ENCODE data around the gene IPO11. TPM values are rescaled to one million over a fixed set of nuclear protein-coding genes. Genes with fewer than 3 reads are reported as not detected.

Gene IPO11
- total and polyA plus RNA-seq, 4 donors, result 4.7 to 20.6 (median 9.0) TPM

DNA sequence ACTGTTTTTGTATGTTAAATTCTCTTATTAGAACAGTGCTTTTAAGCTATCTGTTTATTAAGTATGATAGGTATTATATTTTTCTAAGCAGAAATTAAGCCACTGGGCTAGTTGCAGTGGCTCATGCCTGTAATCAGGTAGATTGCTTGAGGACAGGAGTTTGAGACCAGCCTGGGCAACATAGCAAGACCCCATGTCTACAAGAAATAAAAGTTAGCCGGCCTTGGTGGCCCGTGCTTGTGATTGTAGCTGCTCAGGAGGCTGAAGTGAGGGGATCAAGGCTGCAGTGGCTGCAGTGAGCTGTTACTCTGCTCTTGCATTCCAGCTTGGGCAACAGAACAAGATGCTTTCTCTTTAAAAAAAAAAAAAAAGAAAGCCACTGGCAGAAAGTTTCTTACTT, 121.0 kb downstream of the IPO11 start:
- WGBS, result over 99% methylated on average over 2 of the region's 2 CpGs
- TF ChIP-seq, protein P1, sequence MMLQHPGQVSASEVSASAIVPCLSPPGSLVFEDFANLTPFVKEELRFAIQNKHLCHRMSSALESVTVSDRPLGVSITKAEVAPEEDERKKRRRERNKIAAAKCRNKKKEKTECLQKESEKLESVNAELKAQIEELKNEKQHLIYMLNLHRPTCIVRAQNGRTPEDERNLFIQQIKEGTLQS (IDR thresholded peaks at IDR 0.05), result no peak
- TF ChIP-seq EGR1 (IDR thresholded peaks at IDR 0.05; ENCODE audit: low read depth in 2 of 2), result no peak
- no peak for TF ChIP-seq ZBTB33 (IDR thresholded peaks at IDR 0.05)
- no peak for TF ChIP-seq FOXA2 (IDR thresholded peaks at IDR 0.05)
- no peak for TF ChIP-seq JUND (IDR thresholded peaks at IDR 0.05)
- TF ChIP-seq, protein P2, sequence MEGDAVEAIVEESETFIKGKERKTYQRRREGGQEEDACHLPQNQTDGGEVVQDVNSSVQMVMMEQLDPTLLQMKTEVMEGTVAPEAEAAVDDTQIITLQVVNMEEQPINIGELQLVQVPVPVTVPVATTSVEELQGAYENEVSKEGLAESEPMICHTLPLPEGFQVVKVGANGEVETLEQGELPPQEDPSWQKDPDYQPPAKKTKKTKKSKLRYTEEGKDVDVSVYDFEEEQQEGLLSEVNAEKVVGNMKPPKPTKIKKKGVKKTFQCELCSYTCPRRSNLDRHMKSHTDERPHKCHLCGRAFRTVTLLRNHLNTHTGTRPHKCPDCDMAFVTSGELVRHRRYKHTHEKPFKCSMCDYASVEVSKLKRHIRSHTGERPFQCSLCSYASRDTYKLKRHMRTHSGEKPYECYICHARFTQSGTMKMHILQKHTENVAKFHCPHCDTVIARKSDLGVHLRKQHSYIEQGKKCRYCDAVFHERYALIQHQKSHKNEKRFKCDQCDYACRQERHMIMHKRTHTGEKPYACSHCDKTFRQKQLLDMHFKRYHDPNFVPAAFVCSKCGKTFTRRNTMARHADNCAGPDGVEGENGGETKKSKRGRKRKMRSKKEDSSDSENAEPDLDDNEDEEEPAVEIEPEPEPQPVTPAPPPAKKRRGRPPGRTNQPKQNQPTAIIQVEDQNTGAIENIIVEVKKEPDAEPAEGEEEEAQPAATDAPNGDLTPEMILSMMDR (IDR thresholded peaks at IDR 0.05; ENCODE audit: low read depth, low read length, missing input control), result no peak
- no peak for TF ChIP-seq FOXA1 (IDR thresholded peaks at IDR 0.05)
- H3K36me3 ChIP-seq (ENCODE audit: control insufficient read depth in 4 of 4, insufficient read depth in 3 of 4, low read depth in 1 of 4, low read length in 3 of 4), result peaks cover 0 to 8% (median 4%) of the 10 kb centered on the region in 4 donors
- DNase-seq (ENCODE audit: low spot score), result no peak
- H3K27ac ChIP-seq (ENCODE audit: low read depth in 1 of 2, low read length in 2 of 2), result no peak overlapping the region
- H3K9ac ChIP-seq (ENCODE audit: low read depth in 1 of 2, low read length in 2 of 2), result no peak overlapping the region
- H3K9me3 ChIP-seq (ENCODE audit: control insufficient read depth in 4 of 4, low read length in 3 of 4), result no peaks in the 10 kb centered on the region
- H3K27me3 ChIP-seq (ENCODE audit: control insufficient read depth in 4 of 4, insufficient read depth in 4 of 4, low read length in 3 of 4), result no peaks in the 10 kb centered on the region
- H3K4me3 ChIP-seq (ENCODE audit: low read depth in 1 of 3, low read length in 3 of 3), result no peak overlapping the region
- no peaks in the 10 kb centered on the region for H3K4me1 ChIP-seq (ENCODE audit: control insufficient read depth in 4 of 4, insufficient read depth in 4 of 4, low read length in 3 of 4)

DNA sequence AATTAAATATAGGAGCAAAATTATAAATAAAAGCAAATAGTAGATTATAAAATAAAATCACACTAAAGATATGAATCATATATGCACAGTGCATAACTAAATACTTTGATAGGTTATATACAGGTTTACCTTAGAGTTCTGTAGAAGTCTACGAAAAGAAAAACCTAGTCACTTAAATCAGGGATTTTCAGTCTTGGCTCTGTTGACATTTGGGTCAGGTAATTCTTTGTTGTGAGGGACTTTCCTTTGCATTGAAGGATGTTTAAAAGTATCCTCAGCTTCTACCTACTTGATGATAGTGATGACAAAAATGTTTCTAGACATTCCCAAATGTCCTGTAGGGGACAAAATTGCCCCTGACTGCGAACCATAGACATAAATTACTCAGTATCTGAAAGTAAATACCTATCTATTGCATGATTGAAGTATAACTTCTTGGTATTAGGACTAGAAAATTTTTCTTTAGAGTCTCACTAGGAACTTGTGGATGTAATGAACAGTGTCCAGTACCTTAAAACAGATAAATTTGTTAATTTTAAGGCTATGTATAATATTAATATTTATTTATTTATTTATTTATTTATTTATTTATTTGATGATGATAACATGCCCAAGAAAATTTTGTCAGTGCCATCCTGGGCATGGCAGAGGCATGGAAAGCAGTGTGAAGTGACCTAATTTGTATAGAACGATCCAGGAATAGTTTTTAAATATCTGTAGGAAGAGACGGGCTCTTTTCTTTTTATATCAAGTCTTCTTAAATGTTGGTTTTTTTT, 122.1 kb downstream of the IPO11 start:
- TF ChIP-seq FOXA1 (IDR thresholded peaks at IDR 0.05) (no peak), GABPA (IDR thresholded peaks at IDR 0.05 in 1 of 2, conservative IDR thresholded peaks at IDR 0.05 in 1 of 2) (no peak)
- Histone ChIP-seq H3K27me3 (ENCODE audit: control insufficient read depth in 4 of 4, insufficient read depth in 4 of 4, low read length in 3 of 4) (no peaks in the 10 kb centered on the region), H3K36me3 (ENCODE audit: control insufficient read depth in 4 of 4, insufficient read depth in 3 of 4, low read depth in 1 of 4, low read length in 3 of 4) (peaks cover 0 to 12% (median 4%) of the 10 kb centered on the region in 4 donors), H3K4me3 (ENCODE audit: low read depth in 1 of 3, low read length in 3 of 3) (no peak overlapping the region), H3K9ac (ENCODE audit: low read depth in 1 of 2, low read length in 2 of 2) (no peak overlapping the region), H3K4me1 (ENCODE audit: control insufficient read depth in 4 of 4, insufficient read depth in 4 of 4, low read length in 3 of 4) (no peaks in the 10 kb centered on the region), H3K27ac (ENCODE audit: low read depth in 1 of 2, low read length in 2 of 2) (no peak overlapping the region), H3K9me3 (ENCODE audit: control insufficient read depth in 4 of 4, low read length in 3 of 4) (no peaks in the 10 kb centered on the region)
- 51% methylated on average over 4 of the region's 4 CpGs for WGBS
- DNase-seq (ENCODE audit: low spot score), result no peak

GRCh38 chr5:62536232-62536631, 123.7 kb downstream of the IPO11 start:
- no peaks in the 10 kb centered on the region for H3K27me3 ChIP-seq (ENCODE audit: control insufficient read depth in 4 of 4, insufficient read depth in 4 of 4, low read length in 3 of 4)
- no peak for DNase-seq (ENCODE audit: low spot score)
- TF ChIP-seq, protein P1 (IDR thresholded peaks at IDR 0.05), result no peak
- TF ChIP-seq FOXA1 (IDR thresholded peaks at IDR 0.05), result no peak
- no peak for TF ChIP-seq RXRA (IDR thresholded peaks at IDR 0.05)
- TF ChIP-seq TAF1 (conservative IDR thresholded peaks at IDR 0.05), result no peak
- no peak for TF ChIP-seq JUND (IDR thresholded peaks at IDR 0.05)
- no peak for TF ChIP-seq GABPA (IDR thresholded peaks at IDR 0.05 in 1 of 2, conservative IDR thresholded peaks at IDR 0.05 in 1 of 2)
- TF ChIP-seq EGR1 (IDR thresholded peaks at IDR 0.05; ENCODE audit: low read depth in 2 of 2), result no peak
- no peak for TF ChIP-seq RAD21 (IDR thresholded peaks at IDR 0.05)
- TF ChIP-seq HNF4G (IDR thresholded peaks at IDR 0.05), result no peak
- TF ChIP-seq YY1 (IDR thresholded peaks at IDR 0.05), result no peak
- no peak for TF ChIP-seq HNF4A (conservative IDR thresholded peaks at IDR 0.05)
- no peak for TF ChIP-seq SP1 (IDR thresholded peaks at IDR 0.05)
- no peak for TF ChIP-seq ZBTB33 (IDR thresholded peaks at IDR 0.05)
- TF ChIP-seq, protein P2 (IDR thresholded peaks at IDR 0.05; ENCODE audit: low read depth, low read length, missing input control), result no peak
- no peak for TF ChIP-seq FOXA2 (IDR thresholded peaks at IDR 0.05)
- no peak for TF ChIP-seq MAX (IDR thresholded peaks at IDR 0.05)
- TF ChIP-seq NR2F2 (IDR thresholded peaks at IDR 0.05), result no peak
- H3K4me3 ChIP-seq (ENCODE audit: low read depth in 1 of 3, low read length in 3 of 3), result no peak overlapping the region
- WGBS, result 98% methylated on average over 2 of the region's 2 CpGs
- peaks cover 0 to 5% (median 2%) of the 10 kb centered on the region in 4 donors for H3K36me3 ChIP-seq (ENCODE audit: control insufficient read depth in 4 of 4, insufficient read depth in 3 of 4, low read depth in 1 of 4, low read length in 3 of 4)
- no peaks in the 10 kb centered on the region for H3K9me3 ChIP-seq (ENCODE audit: control insufficient read depth in 4 of 4, low read length in 3 of 4)
- H3K9ac ChIP-seq (ENCODE audit: low read depth in 1 of 2, low read length in 2 of 2), result no peak overlapping the region
- H3K27ac ChIP-seq (ENCODE audit: low read depth in 1 of 2, low read length in 2 of 2), result no peak overlapping the region
- H3K4me1 ChIP-seq (ENCODE audit: control insufficient read depth in 4 of 4, insufficient read depth in 4 of 4, low read length in 3 of 4), result no peaks in the 10 kb centered on the region

All from liver (tissue), 9 donors.